ENCODE measurements around the gene ZNF678. TPM values are rescaled to one million over a fixed set of nuclear protein-coding genes. Genes with fewer than 3 reads are reported as not detected.

ZNF678 gene
- total and polyA plus RNA-seq, 2 of the 8 experiments (the other 6 are each of a cell fraction or from before 2014, with no cell fraction given), result 6.9 to 28.3 TPM

- peak; percentile 76; the same call in 1 of the 2 replicates for TF ChIP-seq SP4 (IDR thresholded peaks at IDR 0.05; ENCODE audit: low read length)
- no peak for TF ChIP-seq SRF (IDR thresholded peaks at IDR 0.05; ENCODE audit: low read depth, low read length)
- no peak; the same call in 1 of the 2 replicates for TF ChIP-seq GABPA (IDR thresholded peaks at IDR 0.05; ENCODE audit: borderline replicate concordance, insufficient read depth, low read length)
- peak; percentile 46; the same call in 1 of the 2 replicates for TF ChIP-seq TEAD4 (IDR thresholded peaks at IDR 0.05; ENCODE audit: low read depth, low read length)
- TF ChIP-seq JUN (IDR thresholded peaks at IDR 0.05; ENCODE audit: low read depth, low read length), result peak; percentile 84; the same call in 1 of the 2 replicates
- TF ChIP-seq KDM4A (IDR thresholded peaks at IDR 0.05; ENCODE audit: low read depth, low read length, severe bottlenecking), result peak; percentile 76
- peak; percentile 95 for TF ChIP-seq SP1 (IDR thresholded peaks at IDR 0.05; ENCODE audit: low read depth, low read length)
- TF ChIP-seq SAP30 (IDR thresholded peaks at IDR 0.05; ENCODE audit: insufficient read depth, insufficient replicate concordance, low read length), result no peak
- TF ChIP-seq SIRT6 (IDR thresholded peaks at IDR 0.05; ENCODE audit: low read length), result no peak
- peak; percentile 85 for TF ChIP-seq CHD2 (IDR thresholded peaks at IDR 0.05; ENCODE audit: low read length)
- TF ChIP-seq YY1 (IDR thresholded peaks at IDR 0.05; ENCODE audit: low read depth, low read length), result peak; percentile 97
- 0 out of 2 replicates have a peak, but pooled peaks have one; percentile 39 for TF ChIP-seq TBP (IDR thresholded peaks at IDR 0.05; ENCODE audit: low read depth, low read length)
- TF ChIP-seq CTBP2 (IDR thresholded peaks at IDR 0.05; ENCODE audit: borderline replicate concordance, insufficient read depth, insufficient read length, low read length), result no peak
- no peak for TF ChIP-seq EP300 (IDR thresholded peaks at IDR 0.05; ENCODE audit: borderline replicate concordance in 1 of 2, low read depth in 2 of 2, low read length in 2 of 2)
- no peak for TF ChIP-seq FOSL1 (IDR thresholded peaks at IDR 0.05; ENCODE audit: insufficient read depth, low read depth, low read length)
Observed at GRCh38 chr1:227563324-227564201, at the start of gene ZNF678 (continued).

Data from H1 (cell line).